Activated naive CD8-positive, alpha-beta T cell treated with anti-CD3 and anti-CD28 coated beads, Interleukin-2, amount 10 ng/mL, durations not matched to agents 7 days and 5 days (primary cell): Measurements from ENCODE around the gene RASGEF1C. TPM values are rescaled to one million over a fixed set of nuclear protein-coding genes. Genes with fewer than 3 reads are reported as not detected.

Source experiments
- ATAC-seq: fragments of 150-1000 bp; cut with Tn5 transposase; one replicate; pipeline ENCODE4 v1.10.0; 2021; ENCODE audit warnings: low read depth, moderate library complexity
- POLR2A ChIA-PET: fragments of 350-600 bp; sonication (Branson Sonifier 250); formaldehyde crosslinking; loops from one replicate; lab custom pipeline; 2021; ENCODE audit warnings: antibody characterized with exemption; lab: Charles Lee
- DNase-seq: peaks from one replicate; pipeline ENCODE4 v3.0.0; 2021
- H3K27ac Mint-ChIP-seq: one replicate; pipeline ENCODE4 v1.8.0; 2022; ENCODE audit warnings: mild to moderate bottlenecking, mixed read lengths
- H3K27me3 Mint-ChIP-seq: one replicate; pipeline ENCODE4 v1.8.0; 2022; ENCODE audit warnings: mild to moderate bottlenecking, moderate library complexity, mixed read lengths
- H3K36me3 Mint-ChIP-seq: one replicate; pipeline ENCODE4 v1.8.0; 2021; ENCODE audit warnings: mild to moderate bottlenecking, mixed read lengths
- H3K4me1 Mint-ChIP-seq: one replicate; pipeline ENCODE4 v1.8.0; 2021; ENCODE audit warnings: mixed read lengths
- H3K4me3 Mint-ChIP-seq: one replicate; pipeline ENCODE4 v1.8.0; 2022; ENCODE audit warnings: mild to moderate bottlenecking, moderate library complexity, mixed read lengths
- H3K9me3 Mint-ChIP-seq: one replicate; pipeline ENCODE4 v1.8.0; 2021; ENCODE audit warnings: mixed read lengths
- total RNA-seq, 2 experiments: library from RNA; stranded (reverse); gene quantifications; one replicate each; pipeline ENCODE4 v1.2.3, GENCODE V29; 2021

RASGEF1C gene
- total RNA-seq, 2 experiments from 2014 or later = not detected

DNA sequence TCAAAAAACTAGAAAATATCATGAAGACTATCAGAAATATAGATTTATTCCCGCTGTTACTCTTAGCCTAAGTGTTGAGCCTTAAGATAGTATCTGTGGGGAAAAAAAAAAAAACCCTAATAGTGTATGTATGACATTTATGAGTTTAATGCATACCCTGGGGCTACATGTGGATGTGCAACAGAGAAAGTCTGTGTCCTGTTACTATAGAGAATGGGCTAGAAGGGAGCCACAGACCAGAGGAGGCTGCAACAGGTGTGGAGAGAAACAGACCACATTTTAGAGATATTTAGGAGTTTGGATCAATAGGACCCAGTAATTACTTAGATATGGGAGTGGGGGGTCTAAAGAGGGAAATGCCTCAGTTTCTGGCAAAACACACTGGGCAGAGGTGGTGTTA, 152.9 kb downstream of the RASGEF1C start:
- POLR2A ChIA-PET = no interaction called here
- no peaks in the 10 kb centered on the region for H3K9me3 Mint-ChIP-seq
- peaks cover 2% of the 10 kb centered on the region for H3K27me3 Mint-ChIP-seq
- H3K4me3 Mint-ChIP-seq = no peak overlapping the region
- H3K36me3 Mint-ChIP-seq = no peaks in the 10 kb centered on the region
- no peak for ATAC-seq
- no peaks in the 10 kb centered on the region for H3K4me1 Mint-ChIP-seq
- no peak overlapping the region for H3K27ac Mint-ChIP-seq
- DNase-seq = no peak

DNA sequence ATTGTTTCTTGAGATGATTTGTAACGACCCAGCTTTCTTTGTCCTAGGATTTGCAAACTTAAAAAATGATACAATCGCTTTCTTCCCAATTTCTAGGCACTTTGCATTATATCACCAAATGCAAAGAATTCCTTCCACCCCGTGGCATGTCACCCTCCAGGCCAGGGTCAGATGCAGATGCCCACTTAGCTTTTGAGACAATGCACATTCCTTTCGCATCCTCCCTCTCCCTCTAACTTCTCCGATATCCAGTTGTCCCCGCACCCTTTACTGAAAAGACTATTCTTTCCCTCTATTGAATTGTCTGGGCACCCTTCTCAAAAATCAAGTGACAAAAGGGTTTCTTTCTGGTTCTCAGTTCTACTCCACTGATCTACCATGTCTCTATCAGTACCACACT, 154.8 kb downstream of the RASGEF1C start:
- DNase-seq (no peak), ATAC-seq (no peak)
- Mint-ChIP-seq H3K36me3 (no peaks in the 10 kb centered on the region), H3K4me3 (no peak overlapping the region), H3K27ac (no peak overlapping the region), H3K9me3 (no peaks in the 10 kb centered on the region), H3K4me1 (no peaks in the 10 kb centered on the region), H3K27me3 (peaks cover 2% of the 10 kb centered on the region)
- POLR2A ChIA-PET = no interaction called here

DNA sequence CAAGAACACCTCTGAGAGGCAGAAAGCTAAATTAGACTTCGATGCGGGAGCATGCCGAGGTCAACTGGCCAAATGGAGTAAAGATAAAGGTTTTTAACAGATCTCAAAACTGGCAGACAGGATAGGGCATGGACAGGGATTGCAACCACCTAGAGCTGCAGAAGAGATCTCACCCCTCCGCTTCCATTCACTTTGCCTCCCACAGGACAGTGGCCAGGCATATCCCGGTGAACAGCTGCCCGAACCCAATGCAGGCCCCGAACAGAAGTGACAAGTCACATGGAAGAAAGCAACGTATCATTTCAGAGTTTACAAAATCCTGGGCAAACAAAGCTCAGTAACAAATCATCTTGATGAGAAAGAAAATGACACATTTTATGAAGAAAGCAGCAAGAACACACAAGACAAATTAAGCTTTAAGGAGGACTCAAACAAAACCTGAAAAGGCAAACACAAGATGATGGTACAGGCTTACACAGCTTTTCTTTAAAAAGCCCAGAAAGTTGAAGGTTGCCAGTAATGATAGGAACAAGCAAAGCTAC, 155.9 kb downstream of the RASGEF1C start:
- POLR2A ChIA-PET = no interaction called here
- DNase-seq (no peak), ATAC-seq (no peak)
- Mint-ChIP-seq H3K27me3 (peaks cover 2% of the 10 kb centered on the region), H3K36me3 (no peaks in the 10 kb centered on the region), H3K4me1 (no peaks in the 10 kb centered on the region), H3K9me3 (no peaks in the 10 kb centered on the region), H3K27ac (no peak overlapping the region), H3K4me3 (no peak overlapping the region)

DNA sequence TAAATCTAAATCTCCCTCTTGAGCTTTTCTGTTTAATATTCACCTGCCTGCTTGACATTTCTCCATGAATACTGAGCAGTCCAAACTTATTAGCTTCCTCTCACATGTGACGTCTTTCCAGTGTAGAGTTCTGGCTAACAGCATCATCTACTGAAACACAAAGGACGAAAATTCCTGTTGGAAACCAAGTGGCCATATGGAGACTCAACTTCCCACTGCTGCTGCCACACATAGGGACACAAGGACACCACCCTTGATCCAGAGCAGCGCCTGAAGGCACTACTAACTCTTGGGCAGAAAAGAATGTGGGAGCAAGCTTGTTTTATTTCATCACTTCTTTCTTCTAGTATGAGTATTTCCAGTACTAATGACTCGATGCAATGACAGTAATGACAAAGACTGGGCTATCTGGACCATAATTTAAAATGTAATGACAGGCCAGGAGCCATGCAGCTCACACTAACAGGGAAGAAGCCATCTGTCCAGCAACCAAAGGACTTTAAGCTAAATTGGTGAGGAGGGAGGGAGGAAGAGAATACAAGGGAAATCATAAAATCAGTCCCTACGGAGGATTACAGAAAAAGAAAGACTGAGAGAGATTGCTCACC, 156.7 kb downstream of the RASGEF1C start:
- Mint-ChIP-seq H3K4me3 (no peak overlapping the region), H3K4me1 (no peaks in the 10 kb centered on the region), H3K9me3 (no peaks in the 10 kb centered on the region), H3K36me3 (no peaks in the 10 kb centered on the region), H3K27ac (no peak overlapping the region), H3K27me3 (peaks cover 2% of the 10 kb centered on the region)
- POLR2A ChIA-PET = no interaction called here
- ATAC-seq = no peak
- no peak for DNase-seq

Other genes starting within 250 kb of the RASGEF1C start
- 10 to 100 TPM; 10.7 to 11.5 TPM for gene RNF130, start 137.5 kb downstream of the RASGEF1C start, total RNA-seq
- gene MAPK9, start 82.9 kb upstream of the RASGEF1C start, total RNA-seq = 10 to 100 TPM; 45.0 to 46.0 TPM
- 10 to 100 TPM in 1 of 2 experiments, 1 to 10 TPM in 1; 9.5 to 10.1 TPM for gene GFPT2, start 144.1 kb upstream of the RASGEF1C start, total RNA-seq